Measurements from ENCODE around the gene PIEZO1.
"Not testable (repeated sequence)": the region's sequence is repeated elsewhere in the genome, so short reads cannot be mapped to it uniquely, and the experiment has no call there.

Gene PIEZO1

GRCh38 chr16:88806491-88807111, 21.6 kb upstream of the PIEZO1 start:
- no peak for DNase-seq
- in situ Hi-C loops (cut with MboI; ENCODE audit: low pct_unique_long_range_greater_than_20kb, low sequenced_read_pairs) = no loop called here

GRCh38 chr16:88805887-88806393, 20.9 kb upstream of the PIEZO1 start:
- DNase-seq = no peak
- in situ Hi-C loops (cut with MboI; ENCODE audit: low pct_unique_long_range_greater_than_20kb, low sequenced_read_pairs) = no loop called here

GRCh38 chr16:88805340-88805715, 20.3 kb upstream of the PIEZO1 start:
- in situ Hi-C loops (cut with MboI; ENCODE audit: low pct_unique_long_range_greater_than_20kb, low sequenced_read_pairs) = no loop called here
- no peak for DNase-seq

GRCh38 chr16:88804552-88805339, 19.7 kb upstream of the PIEZO1 start:
- in situ Hi-C loops (cut with MboI; ENCODE audit: low pct_unique_long_range_greater_than_20kb, low sequenced_read_pairs) = no loop called here
- DNase-seq = no peak

GRCh38 chr16:88804173-88804551, 19.1 kb upstream of the PIEZO1 start:
- in situ Hi-C loops (cut with MboI; ENCODE audit: low pct_unique_long_range_greater_than_20kb, low sequenced_read_pairs) = no loop called here
- DNase-seq = no peak

- peak; percentile 86 for DNase-seq
- in situ Hi-C loops (cut with MboI; ENCODE audit: low pct_unique_long_range_greater_than_20kb, low sequenced_read_pairs) = no loop called here
Observed at GRCh38 chr16:88803264-88803987, 18.4 kb upstream of the PIEZO1 start, which contains the start of gene CDT1. TSS of gene CDT1 (plus strand) at chr16:88803789. CDS start at chr16:88803832, 43 bp downstream.

GRCh38 chr16:88800277-88800592, 15.2 kb upstream of the PIEZO1 start:
- DNase-seq = no peak
- in situ Hi-C loops (cut with MboI; ENCODE audit: low pct_unique_long_range_greater_than_20kb, low sequenced_read_pairs) = no loop called here

GRCh38 chr16:88799569-88800276, 14.7 kb upstream of the PIEZO1 start:
- DNase-seq = peak; percentile 95
- in situ Hi-C loops (cut with MboI; ENCODE audit: low pct_unique_long_range_greater_than_20kb, low sequenced_read_pairs) = no loop called here

- in situ Hi-C loops (cut with MboI; ENCODE audit: low pct_unique_long_range_greater_than_20kb, low sequenced_read_pairs) = no loop called here
- no peak for DNase-seq
Observed at GRCh38 chr16:88798772-88799455, 13.9 kb upstream of the PIEZO1 start.

GRCh38 chr16:88798073-88798472, 13.1 kb upstream of the PIEZO1 start:
- DNase-seq = no peak
- in situ Hi-C loops (cut with MboI; ENCODE audit: low pct_unique_long_range_greater_than_20kb, low sequenced_read_pairs) = no loop called here

- no peak for DNase-seq
- in situ Hi-C loops (cut with MboI; ENCODE audit: low pct_unique_long_range_greater_than_20kb, low sequenced_read_pairs) = no loop called here
Observed at GRCh38 chr16:88796278-88796677, 11.3 kb upstream of the PIEZO1 start.

GRCh38 chr16:88793251-88793954, 8.4 kb upstream of the PIEZO1 start:
- in situ Hi-C loops (cut with MboI; ENCODE audit: low pct_unique_long_range_greater_than_20kb, low sequenced_read_pairs) = no loop called here

GRCh38 chr16:88792668-88793250, 7.7 kb upstream of the PIEZO1 start:
- in situ Hi-C loops (cut with MboI; ENCODE audit: low pct_unique_long_range_greater_than_20kb, low sequenced_read_pairs) = no loop called here
- no peak for DNase-seq

More at GRCh38 chr16:88793251-88793954, 8.4 kb upstream of the PIEZO1 start:
- DNase-seq = no peak

GRCh38 chr16:88792078-88792550, 7.1 kb upstream of the PIEZO1 start:
- no peak for DNase-seq
- in situ Hi-C loops (cut with MboI; ENCODE audit: low pct_unique_long_range_greater_than_20kb, low sequenced_read_pairs) = no loop called here

GRCh38 chr16:88790312-88791211, 5.5 kb upstream of the PIEZO1 start:
- in situ Hi-C loops (cut with MboI; ENCODE audit: low pct_unique_long_range_greater_than_20kb, low sequenced_read_pairs) = no loop called here
- peak; percentile 82 for DNase-seq

- peak; percentile 75 for DNase-seq
- in situ Hi-C loops (cut with MboI; ENCODE audit: low pct_unique_long_range_greater_than_20kb, low sequenced_read_pairs) = no loop called here
Observed at GRCh38 chr16:88789594-88789993, 4.6 kb upstream of the PIEZO1 start.

- DNase-seq; in situ Hi-C loops (cut with MboI; ENCODE audit: low pct_unique_long_range_greater_than_20kb, low sequenced_read_pairs): not testable (repeated sequence)
Observed at GRCh38 chr16:88788749-88789148, 3.7 kb upstream of the PIEZO1 start.

Data from KBM-7 (cell line).